Activated CD8-positive, alpha-beta memory T cell treated with anti-CD3 and anti-CD28 coated beads for 48 hours (primary cell): ENCODE results near the gene CAMKMT.
"Not testable (repeated sequence)": the region's sequence is repeated elsewhere in the genome, so short reads cannot be mapped to it uniquely, and the experiment has no call there.

Experiments used
- DNase-seq, 3 experiments: peaks; one replicate each; pipeline ENCODE4 v3.0.0-alpha.2; 2020; ENCODE audit warnings: low read depth in 2 of 3, low spot score in 2 of 3

CAMKMT gene

GRCh38 chr2:44496130-44496529, 134.4 kb downstream of the CAMKMT start:
- no peak for DNase-seq

GRCh38 chr2:44498551-44498950, 136.8 kb downstream of the CAMKMT start:
- no peak for DNase-seq

- not testable (repeated sequence) for DNase-seq
Observed at GRCh38 chr2:44505664-44506063, 143.9 kb downstream of the CAMKMT start.

GRCh38 chr2:44510246-44510645, 148.5 kb downstream of the CAMKMT start:
- DNase-seq, result no peak

- no peak for DNase-seq
Observed at GRCh38 chr2:44515416-44515815, 153.7 kb downstream of the CAMKMT start.

GRCh38 chr2:44519026-44519425, 157.3 kb downstream of the CAMKMT start:
- no peak for DNase-seq

GRCh38 chr2:44522846-44523245, 161.1 kb downstream of the CAMKMT start:
- no peak for DNase-seq

- no peak for DNase-seq
Observed at GRCh38 chr2:44524347-44524926, 162.7 kb downstream of the CAMKMT start.

- no peak for DNase-seq
Observed at GRCh38 chr2:44526352-44526751, 164.6 kb downstream of the CAMKMT start.

GRCh38 chr2:44528595-44528994, 166.8 kb downstream of the CAMKMT start:
- no peak for DNase-seq

GRCh38 chr2:44529448-44529847, 167.7 kb downstream of the CAMKMT start:
- DNase-seq, result no peak

- no peak for DNase-seq
Observed at GRCh38 chr2:44531289-44531688, 169.5 kb downstream of the CAMKMT start.

- no peak for DNase-seq
Observed at GRCh38 chr2:44532031-44532430, 170.3 kb downstream of the CAMKMT start.

- DNase-seq, result no peak
Observed at GRCh38 chr2:44533508-44533907, 171.8 kb downstream of the CAMKMT start.

- DNase-seq, result no peak
Observed at GRCh38 chr2:44535376-44535775, 173.6 kb downstream of the CAMKMT start.

GRCh38 chr2:44537264-44537663, 175.5 kb downstream of the CAMKMT start:
- no peak for DNase-seq

- DNase-seq, result no peak
Observed at GRCh38 chr2:44542520-44542919, 180.8 kb downstream of the CAMKMT start.

GRCh38 chr2:44543773-44544725, 182.3 kb downstream of the CAMKMT start:
- no peak for DNase-seq

GRCh38 chr2:44545005-44545404, 183.3 kb downstream of the CAMKMT start:
- DNase-seq, result no peak

- no peak for DNase-seq
Observed at GRCh38 chr2:44546459-44547127, 184.8 kb downstream of the CAMKMT start.

- DNase-seq, result no peak
Observed at GRCh38 chr2:44547718-44548117, 186.0 kb downstream of the CAMKMT start.
